GM12874 (cell line): ENCODE measurements around the gene NKX6-2.

ENCODE experiments used
- CTCF ChIP-seq: IDR thresholded peaks from 2 replicates; pipeline ENCODE4 v1.5.1; 2011; ENCODE audit warnings: low read depth, mild to moderate bottlenecking, control low read depth, low read length, moderate library complexity; ENCODE audit not compliant: insufficient read depth

NKX6-2 gene

GRCh38 chr10:132804785-132805426 lies 19.0 kb upstream of the NKX6-2 start:
- no peak for TF ChIP-seq CTCF

GRCh38 chr10:132804287-132804686 lies 18.3 kb upstream of the NKX6-2 start:
- TF ChIP-seq CTCF, result no peak

DNA sequence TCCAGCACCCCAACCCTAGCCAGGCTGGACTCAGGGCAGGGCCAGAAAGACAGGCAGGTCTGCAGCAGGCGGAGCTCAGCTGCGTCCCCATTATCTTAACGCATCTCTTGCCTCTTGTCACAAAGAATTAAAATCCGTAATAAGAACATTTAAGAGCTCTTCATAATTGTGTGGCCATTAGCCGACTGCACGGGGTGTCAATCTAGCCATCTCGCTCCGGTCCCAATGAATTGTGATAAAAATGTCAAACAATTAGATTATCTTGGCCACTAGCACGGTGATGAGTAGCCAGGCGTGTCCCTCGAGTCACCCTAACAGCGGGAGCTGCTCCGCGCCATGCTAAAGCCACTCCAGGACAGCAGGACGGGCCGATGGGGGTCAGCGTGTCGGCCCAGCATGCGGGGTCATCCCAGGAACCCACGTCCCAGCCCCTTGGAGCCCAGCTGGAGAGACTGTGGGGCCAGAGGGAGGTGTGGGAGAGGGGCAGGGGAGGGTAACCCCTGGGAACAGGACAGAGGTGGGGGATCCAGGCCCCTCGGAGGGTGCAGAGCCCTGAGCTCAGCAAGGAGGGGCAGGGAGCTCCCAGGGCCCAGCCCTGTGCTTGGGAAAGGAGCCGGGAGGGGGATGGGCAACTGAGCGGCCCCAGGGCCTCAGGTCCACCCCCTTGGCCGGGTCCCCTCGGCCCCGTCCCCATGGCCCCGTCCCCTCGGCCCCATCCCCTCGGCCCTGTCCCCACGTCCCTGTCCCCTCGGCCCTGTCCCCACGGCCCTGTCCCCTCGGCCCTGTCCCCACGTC lies 17.7 kb upstream of the NKX6-2 start:
- TF ChIP-seq CTCF, result no peak

DNA sequence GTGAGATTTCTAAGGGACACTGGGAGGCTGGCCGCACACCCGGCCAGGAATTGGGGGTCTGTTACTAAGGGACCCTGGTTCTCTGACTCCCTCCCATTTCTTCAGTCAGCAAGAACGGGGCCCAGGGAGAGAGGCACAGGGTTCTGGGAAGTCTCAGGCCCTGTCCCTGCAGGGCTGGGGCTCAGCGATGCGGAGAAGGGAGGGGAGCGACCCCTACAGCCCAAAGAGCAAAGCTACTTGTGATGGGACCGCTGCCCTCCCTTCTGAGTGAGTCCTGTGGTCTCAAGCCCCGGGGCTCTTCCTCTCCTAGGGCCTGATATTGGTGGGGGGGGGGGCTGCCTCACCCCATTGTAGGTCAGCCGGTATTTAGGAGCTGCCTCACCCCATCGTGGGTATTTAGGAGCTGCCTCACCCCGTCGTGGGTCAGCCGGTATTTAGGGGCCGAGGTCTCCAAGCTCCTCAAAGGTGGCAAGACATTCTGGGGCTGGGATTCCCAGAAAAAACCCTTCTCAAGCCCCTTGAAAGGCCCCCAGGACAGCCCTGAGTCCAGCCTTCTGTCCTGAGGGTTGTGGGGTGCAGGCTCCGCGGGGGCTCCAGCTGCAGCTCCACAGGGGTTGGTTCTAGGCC lies 16.9 kb upstream of the NKX6-2 start:
- no peak for TF ChIP-seq CTCF

GRCh38 chr10:132802048-132802447 lies 16.1 kb upstream of the NKX6-2 start:
- TF ChIP-seq CTCF, result no peak

- no peak for TF ChIP-seq CTCF
These were observed 13.9 kb upstream of the NKX6-2 start for GRCh38 chr10:132799865-132800264.

GRCh38 chr10:132798876-132799275 lies 12.9 kb upstream of the NKX6-2 start:
- no peak for TF ChIP-seq CTCF
